KMS-11 (cell line): ENCODE measurements around the gene ASPHD1.

ENCODE experiments used
- H2AFZ ChIP-seq: fragments of 200-600 bp; sonication (generic); 2 replicates; pipeline ENCODE4 v1.6.1; 2016; ENCODE audit warnings: antibody characterized with exemption, mixed run types, low read depth
- H3K27ac ChIP-seq: fragments of 200-600 bp; sonication (generic); 2 replicates; pipeline ENCODE4 v1.6.1; 2016; ENCODE audit warnings: mild to moderate bottlenecking, mixed run types
- H3K27me3 ChIP-seq: fragments of 200-600 bp; sonication (generic); 2 replicates; pipeline ENCODE4 v1.6.1; 2017; ENCODE audit warnings: mild to moderate bottlenecking, low read depth, mixed run types, moderate library complexity; ENCODE audit not compliant: insufficient read depth
- H3K36me3 ChIP-seq: fragments of 200-600 bp; sonication (generic); 2 replicates; pipeline ENCODE4 v1.6.1; 2017; ENCODE audit warnings: mild to moderate bottlenecking, mixed run types; ENCODE audit not compliant: insufficient read depth
- H3K4me1 ChIP-seq: fragments of 200-600 bp; sonication (generic); 2 replicates; pipeline ENCODE4 v1.6.1; 2016; ENCODE audit warnings: mild to moderate bottlenecking, low read depth, mixed run types; ENCODE audit not compliant: poor library complexity, severe bottlenecking
- H3K4me2 ChIP-seq: fragments of 200-600 bp; sonication (generic); 2 replicates; pipeline ENCODE4 v1.7.0; 2016; ENCODE audit warnings: mild to moderate bottlenecking, mixed run types
- H3K4me3 ChIP-seq: fragments of 200-600 bp; sonication (generic); IDR thresholded peaks from 2 replicates; pipeline ENCODE4 v1.6.1; 2017; ENCODE audit warnings: low read depth, low read length, mixed read lengths; ENCODE audit not compliant: insufficient read depth
- H3K79me2 ChIP-seq: fragments of 200-600 bp; sonication (generic); 2 replicates; pipeline ENCODE4 v1.6.1; 2016; ENCODE audit warnings: low read depth, mixed run types; ENCODE audit not compliant: insufficient read depth
- H3K9ac ChIP-seq: fragments of 200-600 bp; sonication (generic); 2 replicates; pipeline ENCODE4 v1.6.1; 2016; ENCODE audit warnings: mild to moderate bottlenecking, mixed run types
- H4K20me1 ChIP-seq: fragments of 200-600 bp; sonication (generic); 2 replicates; pipeline ENCODE4 v1.6.1; 2016; ENCODE audit warnings: mild to moderate bottlenecking, mixed run types; ENCODE audit not compliant: insufficient read depth
- TF ChIP-seq, protein P1 (sequence below): fragments of 200-600 bp; sonication (generic); conservative IDR thresholded peaks from 2 replicates; pipeline ENCODE4 v1.6.1; 2017; ENCODE audit warnings: low read depth, mild to moderate bottlenecking, antibody characterized with exemption, low read length, moderate library complexity, mixed read lengths

Gene ASPHD1

DNA sequence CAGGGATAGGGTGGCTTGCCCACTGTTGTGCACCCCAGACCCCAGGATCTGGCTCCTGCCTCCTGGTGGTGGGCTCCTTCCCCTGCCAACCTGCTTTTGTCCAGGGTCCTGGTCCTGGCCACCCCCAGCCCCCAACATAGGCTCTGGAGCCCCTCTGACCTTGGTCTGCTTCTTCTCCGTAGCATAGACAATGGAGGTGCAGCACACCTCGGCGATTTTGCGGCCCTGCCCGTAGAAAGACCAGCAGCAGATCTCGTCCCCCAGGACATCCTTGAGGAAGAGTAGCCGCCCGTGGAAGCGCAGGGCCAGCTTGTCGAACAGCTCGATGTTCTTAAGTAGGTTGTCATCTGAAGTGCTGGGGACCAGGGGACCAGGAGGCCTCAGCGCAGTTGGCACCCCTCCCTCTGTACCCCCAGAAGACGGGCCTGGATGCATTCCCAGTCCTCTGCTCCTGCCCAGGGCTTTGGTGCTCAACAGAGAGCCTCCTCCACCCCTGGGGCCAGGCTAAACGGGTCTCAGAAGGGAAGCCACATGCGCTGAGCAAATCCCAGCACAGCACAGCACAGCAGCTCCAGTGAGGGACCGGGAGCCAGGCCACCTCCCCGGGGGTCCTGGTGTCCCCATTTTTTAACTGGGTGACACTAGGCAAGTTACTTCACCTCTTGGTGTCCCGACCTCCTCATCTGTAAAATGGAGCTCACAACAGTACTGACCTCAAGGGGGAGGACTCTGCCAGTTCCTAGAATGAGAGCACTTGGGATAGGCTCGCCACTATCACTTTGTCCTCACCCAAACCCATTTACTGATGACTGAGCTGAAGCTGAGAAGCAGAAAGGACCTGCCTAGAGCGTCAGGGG lies 10.8 kb downstream of the ASPHD1 start:
- Histone ChIP-seq H3K27me3 (no peaks in the 10 kb centered on the region), H2AFZ (no peak overlapping the region), H3K4me3 (no peak overlapping the region), H3K79me2 (no peaks in the 10 kb centered on the region), H3K9ac (no peak overlapping the region), H3K36me3 (no peaks in the 10 kb centered on the region), H4K20me1 (no peaks in the 10 kb centered on the region), H3K27ac (no peak overlapping the region), H3K4me2 (no peak overlapping the region), H3K4me1 (no peaks in the 10 kb centered on the region)
- TF ChIP-seq, protein P1, sequence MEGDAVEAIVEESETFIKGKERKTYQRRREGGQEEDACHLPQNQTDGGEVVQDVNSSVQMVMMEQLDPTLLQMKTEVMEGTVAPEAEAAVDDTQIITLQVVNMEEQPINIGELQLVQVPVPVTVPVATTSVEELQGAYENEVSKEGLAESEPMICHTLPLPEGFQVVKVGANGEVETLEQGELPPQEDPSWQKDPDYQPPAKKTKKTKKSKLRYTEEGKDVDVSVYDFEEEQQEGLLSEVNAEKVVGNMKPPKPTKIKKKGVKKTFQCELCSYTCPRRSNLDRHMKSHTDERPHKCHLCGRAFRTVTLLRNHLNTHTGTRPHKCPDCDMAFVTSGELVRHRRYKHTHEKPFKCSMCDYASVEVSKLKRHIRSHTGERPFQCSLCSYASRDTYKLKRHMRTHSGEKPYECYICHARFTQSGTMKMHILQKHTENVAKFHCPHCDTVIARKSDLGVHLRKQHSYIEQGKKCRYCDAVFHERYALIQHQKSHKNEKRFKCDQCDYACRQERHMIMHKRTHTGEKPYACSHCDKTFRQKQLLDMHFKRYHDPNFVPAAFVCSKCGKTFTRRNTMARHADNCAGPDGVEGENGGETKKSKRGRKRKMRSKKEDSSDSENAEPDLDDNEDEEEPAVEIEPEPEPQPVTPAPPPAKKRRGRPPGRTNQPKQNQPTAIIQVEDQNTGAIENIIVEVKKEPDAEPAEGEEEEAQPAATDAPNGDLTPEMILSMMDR: no peak

DNA sequence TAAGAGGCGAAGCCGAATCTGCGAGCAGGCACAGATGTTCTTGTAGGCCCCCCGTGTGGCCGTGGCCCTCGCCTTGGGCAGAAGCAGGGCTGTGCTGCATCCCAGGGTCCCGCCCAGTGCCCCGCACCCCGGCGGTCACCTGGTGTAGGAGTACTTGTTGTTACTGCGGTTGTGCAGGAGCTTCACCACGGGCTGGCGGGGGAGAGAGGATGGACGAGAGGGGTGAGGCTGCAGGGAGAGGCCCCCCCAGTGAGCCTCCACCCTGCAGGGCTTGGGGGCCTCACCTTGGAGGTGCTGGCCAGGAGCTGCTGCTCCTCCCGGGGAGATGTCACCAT lies 11.4 kb downstream of the ASPHD1 start:
- no peaks in the 10 kb centered on the region for H3K36me3 ChIP-seq
- H3K27me3 ChIP-seq: no peaks in the 10 kb centered on the region
- H3K9ac ChIP-seq: no peak overlapping the region
- H3K4me1 ChIP-seq: no peaks in the 10 kb centered on the region
- TF ChIP-seq, protein P1: no peak
- H3K27ac ChIP-seq: no peak overlapping the region
- H4K20me1 ChIP-seq: no peaks in the 10 kb centered on the region
- H3K79me2 ChIP-seq: no peaks in the 10 kb centered on the region
- no peak overlapping the region for H3K4me3 ChIP-seq
- no peak overlapping the region for H2AFZ ChIP-seq
- no peak overlapping the region for H3K4me2 ChIP-seq

DNA sequence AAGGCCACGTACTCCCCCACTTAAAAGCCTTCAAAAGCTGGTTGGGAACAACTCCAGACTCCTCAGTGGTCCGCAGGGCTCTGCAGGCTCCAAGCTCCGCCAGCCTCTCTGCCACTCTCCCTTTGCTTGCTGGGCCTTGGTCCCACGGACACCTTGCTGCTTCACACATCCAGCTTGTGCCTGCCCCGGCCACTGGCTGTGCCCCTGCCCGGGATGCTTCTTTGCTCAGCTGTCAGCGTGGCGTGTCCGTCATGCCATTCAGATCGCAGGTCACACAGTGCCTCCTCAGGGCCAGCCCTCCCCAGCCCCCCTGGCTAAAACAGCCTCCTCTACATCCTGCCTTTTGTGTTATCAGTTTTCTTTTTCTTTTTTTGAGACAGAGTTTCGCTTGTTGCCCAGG lies 11.8 kb downstream of the ASPHD1 start:
- no peak overlapping the region for H3K9ac ChIP-seq
- H3K4me3 ChIP-seq: no peak overlapping the region
- no peaks in the 10 kb centered on the region for H3K79me2 ChIP-seq
- H3K4me2 ChIP-seq: no peak overlapping the region
- H2AFZ ChIP-seq: no peak overlapping the region
- H4K20me1 ChIP-seq: no peaks in the 10 kb centered on the region
- no peaks in the 10 kb centered on the region for H3K4me1 ChIP-seq
- TF ChIP-seq, protein P1: no peak
- H3K27ac ChIP-seq: no peak overlapping the region
- no peaks in the 10 kb centered on the region for H3K36me3 ChIP-seq
- H3K27me3 ChIP-seq: no peaks in the 10 kb centered on the region

DNA sequence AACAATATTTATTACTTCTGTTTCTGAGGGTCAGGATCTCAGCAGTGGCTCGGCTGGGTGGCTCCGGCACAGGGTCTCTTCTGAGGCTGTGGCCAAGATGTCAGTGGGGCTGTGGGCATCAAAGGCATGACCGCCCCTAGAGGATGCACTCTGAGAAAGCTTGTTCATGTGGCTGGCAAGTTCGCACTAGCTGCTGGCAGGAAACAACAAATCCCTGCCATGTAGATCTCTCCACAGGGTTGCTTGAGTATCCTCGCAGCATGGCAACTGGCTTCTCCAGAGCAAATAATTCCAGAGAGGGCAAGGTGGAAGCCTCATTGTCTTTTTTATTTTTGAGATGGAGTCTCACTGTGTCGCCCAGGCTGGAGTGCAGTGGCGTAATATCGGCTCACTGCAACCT lies 13.2 kb downstream of the ASPHD1 start:
- no peaks in the 10 kb centered on the region for H3K27me3 ChIP-seq

More for the DNA sequence above, 13.2 kb downstream of the ASPHD1 start:
- H3K27ac ChIP-seq: no peak overlapping the region
- H3K4me2 ChIP-seq: no peak overlapping the region
- H4K20me1 ChIP-seq: no peaks in the 10 kb centered on the region
- no peak overlapping the region for H3K9ac ChIP-seq
- H3K36me3 ChIP-seq: no peaks in the 10 kb centered on the region
- TF ChIP-seq, protein P1: no peak
- no peak overlapping the region for H2AFZ ChIP-seq
- no peak overlapping the region for H3K4me3 ChIP-seq
- no peaks in the 10 kb centered on the region for H3K4me1 ChIP-seq
- no peaks in the 10 kb centered on the region for H3K79me2 ChIP-seq
